Fibroblast of peridontal ligament (primary cell): ENCODE measurements around the gene MINK1.

Source experiments
- DNase-seq: peaks from one replicate; pipeline ENCODE4 v3.0.0-alpha.2; 2010; ENCODE audit errors: extremely low read depth

MINK1 gene

GRCh38 chr17:4933646-4934045, 100.5 kb downstream of the MINK1 start:
- DNase-seq = no peak

GRCh38 chr17:4934173-4934979, 101.2 kb downstream of the MINK1 start:
- peak; percentile 38 for DNase-seq

GRCh38 chr17:4935650-4936049, 102.5 kb downstream of the MINK1 start:
- no peak for DNase-seq

- no peak for DNase-seq
Measured at GRCh38 chr17:4936436-4936835, 103.3 kb downstream of the MINK1 start.

- no peak for DNase-seq
Measured at GRCh38 chr17:4937553-4937952, 104.4 kb downstream of the MINK1 start.

GRCh38 chr17:4938069-4938491, 104.9 kb downstream of the MINK1 start:
- DNase-seq = no peak

- no peak for DNase-seq
Measured at GRCh38 chr17:4938688-4939545, 105.8 kb downstream of the MINK1 start.

GRCh38 chr17:4939546-4939795, 106.3 kb downstream of the MINK1 start:
- DNase-seq = peak; percentile 13

GRCh38 chr17:4939796-4940554, 106.8 kb downstream of the MINK1 start, which contains the start of the genes RNF167 and SLC25A11:
Gene RNF167, plus strand, starts transcription at chr17:4940268. Its CDS starts 642 bp downstream, at chr17:4940910.
Gene SLC25A11, minus strand, starts transcription at chr17:4940046. Its CDS starts 136 bp downstream, at chr17:4939910.
- DNase-seq = peak; percentile 100

GRCh38 chr17:4940555-4941318, 107.6 kb downstream of the MINK1 start:
- no peak for DNase-seq

- DNase-seq = no peak
Measured at GRCh38 chr17:4941319-4941610, 108.1 kb downstream of the MINK1 start.

- DNase-seq = no peak
Measured at GRCh38 chr17:4942760-4943508, 109.8 kb downstream of the MINK1 start.

GRCh38 chr17:4944163-4944553, 111.0 kb downstream of the MINK1 start:
- DNase-seq = no peak

- DNase-seq = no peak
Measured at GRCh38 chr17:4944554-4945175, 111.5 kb downstream of the MINK1 start.

- DNase-seq = peak; percentile 88
Measured at GRCh38 chr17:4945176-4945943, 112.2 kb downstream of the MINK1 start.

- no peak for DNase-seq
Measured at GRCh38 chr17:4945944-4946280, 112.8 kb downstream of the MINK1 start.

- DNase-seq = no peak
Measured at GRCh38 chr17:4946312-4946976, 113.3 kb downstream of the MINK1 start.

- DNase-seq = no peak
Measured at GRCh38 chr17:4947010-4947410, 113.9 kb downstream of the MINK1 start.
